ENCODE measurements around the gene PATE4.

GRCh38 chr11:125833016-125833415 is at the start of gene PATE4:
- TF ChIP-seq CTCF (IDR thresholded peaks at IDR 0.05; ENCODE audit: borderline replicate concordance, extremely low read depth, low read length, poor library complexity, severe bottlenecking), result no peak
- no peak for TF ChIP-seq EZH2 (IDR thresholded peaks at IDR 0.05; ENCODE audit: borderline replicate concordance, low read depth, low read length, severe bottlenecking)

Measured in DND-41 (cell line).